DMS 273 (cell line): ENCODE results near the gene RNF217.
"Not testable (repeated sequence)": the region's sequence is repeated elsewhere in the genome, so short reads cannot be mapped to it uniquely, and the experiment has no call there.

ENCODE experiments used
- DNase-seq: peaks from one replicate; lab custom pipeline; 2025; ENCODE audit not compliant: unreplicated experiment; lab: John Stamatoyannopoulos, UW

Gene RNF217

DNA sequence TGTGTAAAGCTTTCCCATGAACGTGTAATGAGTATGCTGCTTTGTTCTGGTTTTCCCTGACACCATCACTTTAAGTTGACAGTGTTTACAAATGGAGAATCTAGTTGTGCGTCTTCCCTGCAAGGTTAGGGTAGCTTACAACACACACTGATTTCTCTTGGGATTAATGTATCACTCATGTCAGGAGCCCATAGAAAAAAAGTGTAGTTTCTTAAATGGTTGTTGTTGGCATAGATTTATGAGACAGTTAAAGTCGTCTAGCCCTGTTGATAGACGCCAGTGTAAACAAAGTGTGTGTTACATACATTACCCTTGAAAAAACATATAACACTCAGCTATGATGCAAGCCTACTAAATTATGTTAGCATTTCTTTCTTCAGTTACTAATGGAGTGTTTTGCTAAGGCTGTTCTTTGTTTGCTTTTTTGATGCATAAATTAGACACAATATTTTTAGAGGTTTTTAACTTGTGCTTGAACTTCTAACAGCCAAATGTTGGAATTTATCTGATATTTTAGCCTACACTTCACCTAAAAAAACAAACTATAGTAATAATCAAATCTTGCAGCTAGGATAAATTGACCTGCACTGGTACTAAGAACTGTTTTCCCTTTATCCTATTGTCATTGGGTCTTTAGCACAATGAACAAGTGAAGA lies 88.6 kb downstream of the RNF217 start:
- DNase-seq = no peak

DNA sequence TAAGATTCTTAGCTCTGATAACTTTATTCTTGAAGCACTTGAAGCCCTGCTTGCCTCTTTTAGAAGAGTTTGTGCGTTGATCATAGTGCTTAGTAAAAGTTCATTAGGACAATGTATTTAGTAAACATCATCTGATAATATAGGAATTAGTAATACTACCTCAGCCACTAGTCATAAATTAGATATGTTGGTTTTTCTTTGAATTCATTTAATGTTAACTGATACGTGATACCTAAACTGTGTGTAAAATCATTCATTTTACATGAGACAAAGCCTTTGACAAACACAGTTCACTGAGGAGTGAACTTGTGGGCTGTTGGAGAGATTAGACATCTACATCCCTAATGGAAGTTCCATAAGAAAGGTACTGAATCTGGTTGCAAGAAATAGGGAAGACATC lies 91.6 kb downstream of the RNF217 start:
- no peak for DNase-seq

DNA sequence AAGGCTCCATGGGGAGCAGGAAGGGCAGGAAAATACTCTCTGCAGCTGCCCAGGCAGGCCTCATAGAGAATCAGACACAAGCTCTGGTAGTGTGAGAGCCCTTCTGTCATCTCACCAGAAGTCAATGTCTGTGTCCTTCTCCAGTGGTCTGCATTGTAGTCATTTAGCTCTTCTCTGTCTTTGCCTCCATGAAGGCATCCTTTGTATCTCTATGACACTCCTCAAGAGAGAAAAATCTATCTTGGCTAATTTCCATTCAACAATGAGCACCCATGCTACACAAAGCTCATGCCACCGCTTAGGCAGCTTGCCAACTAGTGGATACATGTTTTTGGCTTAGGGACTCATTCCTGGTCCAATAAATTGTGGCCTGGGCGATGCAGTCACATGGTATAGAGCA lies 92.1 kb downstream of the RNF217 start:
- no peak for DNase-seq

DNA sequence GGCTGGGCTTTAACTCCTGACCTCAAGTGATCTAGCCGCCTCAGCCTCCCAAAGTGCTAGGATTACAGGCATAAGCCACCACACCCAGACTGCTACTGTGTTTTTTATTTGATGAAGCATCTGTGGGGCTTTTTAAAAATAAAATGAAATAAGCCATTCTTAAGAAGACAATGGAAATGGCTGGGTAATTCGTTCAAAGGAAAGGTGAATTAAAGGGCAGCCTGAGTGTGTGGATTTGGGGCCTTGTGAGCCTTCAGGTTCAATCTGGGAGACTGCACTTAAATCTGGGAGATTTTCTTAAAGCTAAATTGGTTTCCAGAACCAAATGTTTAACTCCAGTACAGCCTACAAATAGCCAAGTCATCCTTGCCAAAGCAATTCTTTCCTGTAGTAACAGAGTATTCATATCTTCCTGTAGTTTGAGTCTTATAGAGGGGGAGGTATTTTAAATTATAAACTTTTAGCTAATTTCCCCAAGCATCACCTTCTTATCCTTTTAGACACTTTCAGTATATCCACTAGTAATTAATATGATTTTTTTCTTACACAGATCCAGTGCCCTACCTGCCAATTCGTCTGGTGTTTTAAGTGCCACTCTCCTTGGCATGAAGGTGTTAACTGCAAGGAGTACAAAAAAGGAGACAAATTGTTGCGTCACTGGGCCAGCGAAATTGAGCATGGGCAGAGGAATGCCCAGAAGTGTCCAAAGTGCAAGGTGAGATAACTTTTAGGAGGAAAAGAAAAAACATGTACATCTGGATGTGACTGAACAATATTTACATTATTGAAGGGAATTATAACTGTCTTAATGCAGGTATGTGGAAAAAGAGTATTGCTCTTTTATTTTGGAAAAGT lies 95.4 kb downstream of the RNF217 start:
- DNase-seq = no peak

DNA sequence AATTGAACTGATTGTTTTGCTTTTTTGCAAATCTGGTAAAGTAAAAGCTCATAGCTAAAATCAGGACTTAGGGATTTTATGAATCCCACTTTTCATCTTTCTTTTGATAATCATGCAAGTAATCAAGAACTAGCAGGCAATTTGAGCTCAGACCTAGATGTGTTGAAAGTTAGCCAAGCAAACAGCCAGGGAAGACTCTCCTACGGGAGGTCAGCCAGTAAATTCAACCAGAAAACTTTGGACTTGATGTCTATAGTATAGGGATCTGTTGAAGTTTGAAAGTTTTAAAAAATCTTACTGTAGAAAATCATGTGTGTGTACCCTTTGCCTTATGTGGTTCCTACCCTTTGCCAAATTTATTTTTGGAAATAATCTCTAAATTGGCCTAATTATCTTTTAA lies 96.3 kb downstream of the RNF217 start:
- DNase-seq = no peak

DNA sequence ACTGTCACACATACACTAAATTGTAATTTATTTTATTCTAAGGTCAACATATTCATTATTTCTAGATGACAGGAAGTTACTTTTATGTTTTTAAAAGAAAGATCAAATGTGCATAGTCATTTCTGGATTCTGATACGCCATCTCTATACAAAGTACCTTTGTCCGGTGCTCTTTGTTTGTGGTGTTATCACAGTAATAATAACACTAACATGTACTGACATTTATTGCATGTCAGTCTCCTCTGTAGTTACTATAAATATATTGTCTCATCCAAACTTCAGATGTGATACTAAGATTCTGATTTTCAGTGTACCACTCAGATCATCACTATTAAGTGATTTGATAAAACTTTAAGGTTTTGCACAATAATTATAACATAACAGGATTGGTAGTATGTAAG lies 101.1 kb downstream of the RNF217 start:
- DNase-seq = no peak

DNA sequence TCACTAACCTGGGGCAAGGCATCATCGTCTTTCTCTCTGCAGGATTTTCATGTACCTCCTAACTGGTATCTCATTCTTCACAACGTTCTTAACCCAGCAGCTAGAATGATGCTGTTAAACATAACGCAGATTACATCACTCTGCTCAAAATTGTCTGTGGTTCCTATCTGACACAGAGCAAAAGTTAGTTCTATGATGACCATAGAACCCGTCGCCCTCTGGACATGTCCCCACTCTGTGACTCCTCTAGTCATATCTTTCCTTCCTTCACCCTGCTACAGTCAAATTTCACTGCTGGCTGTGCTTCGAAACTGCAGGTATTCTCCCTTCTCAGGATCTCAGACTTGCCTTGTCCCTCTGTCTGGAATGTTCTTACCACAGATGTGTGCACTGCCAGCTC lies 103.9 kb downstream of the RNF217 start:
- no peak for DNase-seq

DNA sequence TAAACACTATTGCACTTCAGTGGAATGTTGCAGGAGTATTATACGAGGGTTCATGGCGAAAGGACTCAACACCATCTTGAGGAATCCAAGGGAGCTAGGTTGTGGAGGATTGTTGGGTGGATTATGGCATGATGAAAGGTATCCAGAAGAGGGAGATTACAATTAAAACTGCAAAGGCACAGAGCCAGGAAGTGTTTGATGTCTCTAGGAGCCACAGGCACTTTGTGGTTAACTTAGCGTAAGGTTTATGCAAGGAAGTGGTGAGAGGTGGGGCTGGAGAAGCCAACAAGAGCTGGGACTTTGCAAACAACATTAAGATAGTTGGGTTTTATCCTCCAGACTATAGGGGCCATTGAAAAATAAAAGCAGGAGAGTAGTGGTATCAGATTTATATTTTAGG lies 104.7 kb downstream of the RNF217 start:
- no peak for DNase-seq

DNA sequence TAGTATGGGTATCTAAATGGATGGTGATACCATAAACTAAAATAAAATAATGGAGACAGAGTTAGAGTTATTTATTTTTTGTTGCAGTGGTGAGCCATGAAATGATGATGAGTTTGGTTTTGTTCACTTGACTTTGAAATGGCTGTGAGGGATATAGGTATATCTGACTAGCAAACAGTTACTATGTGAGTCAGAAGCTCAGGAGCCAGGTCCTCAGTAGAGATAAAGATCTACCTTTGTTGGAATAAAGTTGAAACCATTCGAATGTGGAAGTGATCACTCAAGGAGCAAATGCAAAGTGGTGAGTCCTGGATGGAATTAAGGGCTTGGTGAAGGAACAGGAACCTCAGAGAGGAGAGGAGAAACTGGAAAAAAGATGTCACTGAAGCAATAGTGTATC lies 105.3 kb downstream of the RNF217 start:
- DNase-seq = no peak

DNA sequence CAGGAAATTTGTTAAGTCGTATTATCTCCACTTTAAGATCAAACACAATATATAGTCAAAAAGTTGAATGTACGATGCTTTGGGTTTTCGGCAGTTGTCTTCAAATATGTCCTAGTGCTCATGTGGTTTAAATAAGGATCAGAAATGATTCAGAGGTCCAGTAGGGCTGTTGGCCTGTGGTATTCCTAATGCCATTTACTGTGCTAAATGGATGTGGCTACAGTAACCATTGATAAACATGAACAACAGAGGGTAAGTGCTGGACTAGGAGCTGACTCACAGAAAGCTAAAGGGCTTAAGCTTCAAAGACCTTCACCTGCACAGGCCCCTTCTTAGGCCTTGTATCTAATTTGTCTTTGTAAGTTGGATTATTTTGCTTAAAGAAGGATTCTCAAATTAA lies 110.8 kb downstream of the RNF217 start:
- DNase-seq = no peak

DNA sequence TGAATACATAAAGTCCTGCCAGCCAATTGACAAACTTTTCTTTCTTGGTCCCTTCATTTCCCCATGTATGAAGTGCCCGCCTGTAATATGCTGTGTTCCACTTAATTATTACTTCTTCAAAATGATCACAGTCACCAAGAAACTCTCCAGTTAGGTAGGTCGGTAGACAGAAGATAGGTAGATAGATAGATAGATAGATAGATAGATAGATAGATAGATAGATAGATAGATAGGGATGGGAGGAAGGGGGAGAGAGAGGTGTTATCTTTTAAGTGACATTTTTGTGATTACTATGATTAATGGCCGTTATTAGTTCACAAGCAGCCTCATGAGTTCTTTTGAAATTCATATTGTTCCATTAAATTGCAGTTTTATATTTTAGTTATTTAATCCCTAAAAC lies 111.9 kb downstream of the RNF217 start:
- no peak for DNase-seq

DNA sequence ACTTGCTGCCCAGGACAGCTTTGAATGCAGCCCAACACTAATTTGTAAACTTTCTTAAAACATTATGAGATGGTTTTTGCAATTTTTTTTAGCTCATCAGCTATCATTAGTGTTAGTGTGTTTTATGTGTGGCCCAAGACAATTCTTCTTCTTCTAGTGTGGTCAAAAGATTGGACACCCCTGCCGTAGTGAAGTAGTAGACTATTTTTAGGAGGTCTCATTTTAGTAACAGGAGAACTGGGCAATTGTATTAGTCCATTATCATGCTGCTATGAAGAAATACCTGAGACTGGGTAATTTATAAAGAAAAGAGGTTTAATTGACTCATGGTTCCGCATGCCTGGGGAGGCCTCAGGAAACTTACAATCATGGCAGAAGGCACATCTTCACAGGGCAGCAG lies 112.8 kb downstream of the RNF217 start:
- not testable (repeated sequence) for DNase-seq

DNA sequence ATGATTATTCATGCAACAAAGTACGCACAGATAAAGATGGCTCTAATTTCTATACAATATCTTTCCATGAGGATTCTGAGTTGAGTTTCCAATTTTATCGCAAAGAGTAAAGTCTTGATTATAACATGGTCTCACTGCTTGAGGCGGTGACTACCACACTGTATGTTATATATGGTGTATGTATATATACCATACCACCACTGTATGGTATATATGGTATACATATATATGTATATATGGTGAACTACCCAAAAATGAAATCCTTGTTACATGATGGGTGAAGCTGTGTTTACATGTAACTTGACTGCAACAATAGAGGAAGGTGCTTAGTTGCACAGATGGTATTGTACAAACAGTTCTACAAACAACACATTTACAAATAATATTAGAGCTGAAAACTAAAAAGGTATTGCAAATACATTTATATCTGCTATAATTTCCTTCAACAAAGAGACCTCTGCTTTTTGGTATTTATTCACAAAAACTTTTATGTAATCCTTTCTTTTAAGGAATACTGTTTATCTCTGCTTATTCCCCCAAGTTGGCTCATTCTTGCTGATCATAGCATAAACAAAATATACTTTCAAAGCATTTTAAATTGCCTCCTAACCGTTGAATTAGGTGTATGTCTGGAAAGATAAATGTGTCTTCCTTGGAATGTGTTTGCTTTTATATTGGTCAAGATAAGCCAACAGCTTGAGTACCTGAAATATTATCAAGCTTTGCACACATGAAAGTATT lies 113.7 kb downstream of the RNF217 start:
- no peak for DNase-seq

DNA sequence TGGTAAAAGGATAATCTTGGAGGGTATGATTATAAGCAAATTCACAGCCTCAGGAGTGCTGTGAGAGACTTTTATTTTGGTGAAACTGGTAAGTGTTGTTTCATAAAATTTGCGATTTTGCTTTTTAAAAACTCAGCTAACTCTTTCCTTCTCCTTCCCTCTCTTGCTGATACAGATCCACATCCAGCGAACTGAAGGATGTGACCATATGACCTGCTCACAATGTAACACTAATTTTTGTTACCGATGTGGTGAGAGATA lies 114.2 kb downstream of the RNF217 start:
- DNase-seq = no peak

DNA sequence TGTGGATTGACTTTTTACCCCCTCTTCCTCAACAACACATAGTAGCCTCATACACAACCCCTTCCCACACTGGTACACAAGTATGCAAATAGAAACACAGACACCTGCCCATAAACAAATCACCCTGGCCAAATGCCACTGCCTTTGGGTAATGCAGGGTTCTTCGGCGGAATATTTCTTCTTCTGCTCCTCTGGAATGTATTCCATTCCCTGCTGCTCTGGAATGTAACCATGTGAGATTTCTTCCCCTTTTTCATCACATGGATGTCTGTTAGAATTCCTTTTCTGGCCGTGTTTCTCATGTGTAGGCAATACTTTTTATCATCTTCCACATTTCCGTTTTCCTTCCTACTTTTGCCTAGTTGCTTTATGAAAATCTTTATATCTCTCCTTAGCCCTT lies 115.2 kb downstream of the RNF217 start:
- DNase-seq = no peak

DNA sequence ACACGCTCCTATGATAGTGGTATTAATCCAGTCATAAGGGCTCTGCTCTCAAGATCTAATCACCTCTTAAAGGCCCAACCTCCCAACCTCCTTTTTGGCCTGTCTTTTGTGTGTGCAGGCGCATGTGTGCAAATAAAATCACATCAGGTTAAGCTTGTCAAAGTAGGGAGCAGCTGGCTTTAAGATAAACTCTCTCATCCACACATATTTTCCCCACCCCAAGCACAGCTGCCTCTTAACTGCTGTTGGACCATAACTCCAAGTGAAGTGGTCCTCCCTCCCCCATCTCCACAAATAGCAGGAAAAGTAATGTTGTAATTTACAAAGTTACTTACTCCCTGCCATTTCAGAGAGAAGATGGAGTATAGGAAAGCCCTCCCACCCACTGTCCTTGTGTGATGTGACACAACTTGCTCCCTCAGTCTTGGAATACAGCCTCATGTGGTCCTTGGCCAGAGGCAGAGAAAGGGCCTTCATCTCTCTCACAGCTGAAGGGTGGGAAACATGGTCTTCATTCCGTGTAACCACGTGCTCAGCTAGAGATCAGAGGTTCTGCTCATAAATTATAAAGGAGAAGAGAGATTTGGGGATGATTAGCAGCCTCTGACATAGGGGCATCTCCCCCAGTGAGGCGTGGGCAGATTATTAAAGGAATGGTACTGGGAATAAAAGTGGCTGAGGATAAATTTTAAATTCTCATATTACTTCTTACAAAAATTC lies 116.5 kb downstream of the RNF217 start:
- DNase-seq = no peak

DNA sequence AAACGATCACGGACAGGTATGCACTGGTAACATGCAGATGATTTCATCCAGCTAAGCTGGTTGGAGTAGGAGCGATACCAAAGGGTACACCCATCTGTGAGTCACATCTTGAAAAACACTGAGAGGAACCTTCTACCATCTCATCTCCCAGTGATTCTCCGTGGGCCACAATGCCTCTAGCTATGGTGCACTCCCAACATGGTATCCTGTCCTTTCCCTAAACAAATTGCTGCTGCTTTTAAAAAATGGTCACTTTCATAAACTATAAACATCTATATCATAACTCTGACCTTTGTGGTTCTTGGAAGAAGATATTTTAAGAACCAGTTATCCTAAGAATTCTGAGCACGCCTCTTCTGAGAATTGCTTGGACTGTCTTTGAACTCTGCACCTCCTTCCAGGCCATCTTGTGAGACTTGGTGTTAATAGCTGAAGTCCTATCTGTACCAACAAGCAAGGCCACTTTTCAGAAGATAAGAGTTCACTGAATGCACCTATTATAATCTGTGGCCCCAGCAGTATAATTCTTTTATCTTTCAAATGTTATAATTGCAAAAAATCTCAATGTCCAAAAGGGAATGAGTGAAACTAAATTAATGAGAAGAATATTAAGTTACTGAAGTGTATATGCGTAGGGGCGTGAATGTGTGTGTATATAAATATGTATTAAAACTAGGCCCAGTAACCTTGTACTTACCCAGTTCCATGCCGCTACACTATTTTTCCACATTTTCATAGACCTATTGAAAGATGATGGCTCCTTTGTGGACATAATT lies 120.9 kb downstream of the RNF217 start:
- DNase-seq = no peak

DNA sequence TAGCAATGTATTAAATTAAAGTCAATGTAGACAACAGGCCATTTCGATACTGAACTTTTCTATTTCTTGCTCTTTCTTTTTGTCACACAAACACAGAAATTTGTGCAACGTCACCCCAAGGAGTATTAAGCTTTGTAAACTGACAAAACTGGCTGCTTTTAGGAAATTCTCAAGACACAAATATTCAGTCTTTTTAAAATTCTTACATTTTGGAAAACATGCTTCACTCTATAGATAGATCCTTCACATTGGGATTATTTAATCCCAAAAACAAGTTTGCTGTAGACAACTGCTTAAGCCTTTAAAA lies 121.4 kb downstream of the RNF217 start:
- no peak for DNase-seq

DNA sequence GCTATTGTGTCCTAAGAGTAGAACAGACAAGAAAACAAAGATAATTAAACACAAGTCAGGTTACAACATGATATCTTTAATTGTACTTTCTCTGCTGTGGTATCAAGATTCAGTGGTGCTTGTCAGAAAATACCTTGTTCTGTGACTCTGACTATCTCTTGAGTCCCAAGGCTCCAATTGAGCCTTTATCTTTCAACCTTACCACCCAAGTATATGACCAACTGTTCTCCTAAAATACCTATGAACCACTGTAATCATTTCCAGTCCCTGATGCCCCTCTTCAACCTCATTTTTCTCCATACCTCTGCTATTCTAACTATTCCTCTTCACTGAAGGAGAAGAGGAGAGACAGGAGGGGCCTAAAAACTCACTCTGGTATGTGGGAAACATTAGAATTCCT lies 124.5 kb downstream of the RNF217 start:
- no peak for DNase-seq

DNA sequence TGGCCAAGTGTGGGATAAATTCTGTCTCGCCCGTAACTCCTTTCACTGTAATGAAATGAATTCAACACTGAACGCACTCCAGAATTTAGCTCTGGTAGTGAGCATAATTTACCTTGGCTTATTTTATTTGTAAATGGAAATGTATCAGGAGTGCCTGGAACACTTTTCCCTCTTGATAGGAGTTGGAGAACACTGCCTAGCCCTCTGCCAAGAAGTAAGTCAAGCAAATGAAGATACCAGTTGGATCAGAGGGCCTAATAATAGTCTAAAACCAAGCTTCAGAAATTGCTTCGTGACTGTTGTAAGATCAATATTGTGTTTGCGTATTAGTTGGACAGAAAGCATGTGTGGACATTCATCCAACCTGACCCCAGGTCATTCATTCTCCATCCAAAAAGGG lies 126.7 kb downstream of the RNF217 start:
- no peak for DNase-seq

DNA sequence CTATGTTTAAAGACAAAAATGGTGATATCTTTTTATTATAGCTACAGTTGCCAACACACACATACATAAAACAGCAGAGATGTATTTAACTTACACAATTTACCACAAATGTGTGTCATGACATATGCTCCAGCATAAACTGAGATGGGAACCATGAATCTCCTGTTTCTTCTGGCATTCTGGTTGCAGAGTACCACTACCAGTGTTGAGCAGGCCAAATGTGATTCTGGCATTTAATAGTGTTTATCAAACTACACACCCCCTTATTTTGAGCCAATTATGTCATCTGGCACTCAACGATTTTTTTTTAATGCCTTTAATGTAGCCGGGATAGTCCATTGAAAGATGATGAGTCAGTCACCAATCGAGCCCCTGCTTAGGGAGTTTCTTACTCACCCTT lies 132.3 kb downstream of the RNF217 start:
- no peak for DNase-seq
